G401.6 (cell line): ENCODE data around the gene TMEM130.
"Not testable (repeated sequence)": the region's sequence is repeated elsewhere in the genome, so short reads cannot be mapped to it uniquely, and the experiment has no call there.

Experiments
- FAIRE-seq: peaks from 2 replicates; lab custom pipeline; 2012; peaks lifted over from hg19 to GRCh38; lab: Jason Lieb, UNC

The TMEM130 gene

DNA sequence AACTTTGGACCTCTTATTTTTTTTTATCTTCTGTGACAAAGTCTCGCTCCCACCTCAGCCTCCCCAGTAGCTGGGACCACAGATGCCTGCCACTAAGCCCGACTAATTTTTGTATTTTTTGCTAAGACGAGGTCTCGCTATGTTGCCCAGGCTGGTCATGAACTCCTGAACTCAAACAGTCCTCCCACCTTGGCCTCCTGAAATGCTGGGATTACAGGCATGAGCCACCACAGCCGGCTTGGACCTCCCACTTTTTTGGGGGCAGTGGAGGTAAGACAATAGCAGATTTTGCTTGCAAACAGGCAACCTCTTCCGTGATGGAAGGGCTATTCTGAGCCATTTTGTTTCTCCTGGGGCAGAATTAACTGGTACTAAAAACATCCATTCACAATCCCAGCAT lies 7.3 kb upstream of the TMEM130 start:
- FAIRE-seq = no peak

DNA sequence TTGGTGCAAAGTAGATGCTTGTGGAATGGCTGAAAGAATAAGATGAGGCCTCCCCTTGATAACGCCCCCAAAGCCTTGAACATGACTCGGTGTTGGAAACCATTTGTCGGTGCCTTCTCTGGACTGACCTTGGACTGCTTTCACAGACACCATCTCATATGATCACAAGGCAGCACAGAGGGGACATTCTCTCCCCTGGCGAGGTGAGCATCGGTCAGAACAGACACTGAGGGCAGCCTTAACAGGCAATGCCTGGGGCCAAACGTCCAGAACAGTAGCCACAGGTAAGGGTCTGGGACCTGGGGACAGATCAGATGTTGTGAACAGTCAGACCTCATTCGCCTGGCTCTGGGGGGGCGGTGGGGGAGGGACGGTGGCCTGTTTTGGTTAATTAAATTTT lies 5.7 kb upstream of the TMEM130 start:
- FAIRE-seq = no peak

DNA sequence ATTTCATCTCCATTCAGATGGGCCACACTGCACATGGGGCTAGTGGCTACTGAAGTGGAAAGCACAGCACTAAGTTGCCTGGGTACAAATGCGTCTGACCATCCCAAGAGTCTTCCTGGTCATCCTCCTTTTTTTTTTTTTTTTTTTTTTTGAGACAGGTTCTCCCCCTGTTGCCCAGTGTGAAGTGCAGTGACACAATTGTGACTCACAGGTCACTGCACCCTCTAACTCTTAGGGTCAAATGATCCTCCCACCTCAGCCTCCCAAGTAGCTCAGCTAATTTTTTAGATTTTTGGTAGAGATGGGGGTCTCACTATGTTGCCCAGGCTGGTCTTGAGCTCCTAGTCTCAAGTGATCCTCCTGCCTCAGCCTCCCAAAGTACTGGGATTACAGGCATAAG lies 5.1 kb upstream of the TMEM130 start:
- no peak for FAIRE-seq

DNA sequence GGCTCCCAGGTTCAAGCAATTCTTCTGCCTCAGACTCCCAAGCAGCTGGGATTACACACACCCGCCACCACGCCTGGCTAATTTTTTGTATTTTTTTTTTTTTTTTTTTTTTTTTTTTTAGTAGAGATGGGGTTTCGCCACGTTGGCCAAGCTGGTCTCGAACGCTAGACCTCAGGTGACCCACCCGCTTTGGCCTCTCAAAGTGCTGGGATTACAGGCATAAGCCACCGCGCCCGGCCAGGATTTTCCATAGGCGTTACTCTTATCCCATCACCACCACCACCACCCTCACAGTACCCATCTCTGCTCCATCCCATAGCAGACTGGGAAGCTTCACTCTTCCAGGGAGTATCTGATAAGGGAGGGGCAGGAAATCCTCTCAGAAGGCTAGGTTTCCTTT lies 3.8 kb upstream of the TMEM130 start:
- FAIRE-seq = not testable (repeated sequence)

DNA sequence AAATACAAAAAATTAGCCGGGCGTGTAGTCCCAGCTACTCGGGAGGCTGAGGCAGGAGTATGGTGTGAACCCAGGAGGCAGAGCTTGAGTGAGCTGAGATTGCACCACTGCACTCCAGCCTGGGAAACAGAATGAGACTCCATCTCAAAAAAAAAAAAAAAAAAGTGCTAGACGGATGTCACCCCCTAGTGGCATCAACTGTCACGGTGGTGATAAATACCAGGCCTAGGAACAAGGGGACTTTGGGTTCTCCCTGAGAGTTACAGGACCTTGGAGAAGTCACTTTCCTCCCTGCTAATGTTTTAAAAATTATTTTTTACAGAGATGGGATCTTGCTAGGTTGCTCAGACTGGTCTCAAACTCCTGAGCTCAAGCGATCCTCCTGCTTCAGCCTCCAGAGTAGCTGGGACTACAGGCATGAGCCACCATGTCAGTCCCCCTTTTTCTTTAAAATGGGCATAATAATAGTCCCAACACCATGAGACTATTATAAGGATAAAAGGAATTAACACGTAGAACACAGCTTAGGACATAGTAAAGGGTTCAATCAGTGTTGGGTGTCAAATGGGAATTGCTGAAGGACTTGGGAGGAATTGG lies 2.6 kb upstream of the TMEM130 start:
- FAIRE-seq = no peak

DNA sequence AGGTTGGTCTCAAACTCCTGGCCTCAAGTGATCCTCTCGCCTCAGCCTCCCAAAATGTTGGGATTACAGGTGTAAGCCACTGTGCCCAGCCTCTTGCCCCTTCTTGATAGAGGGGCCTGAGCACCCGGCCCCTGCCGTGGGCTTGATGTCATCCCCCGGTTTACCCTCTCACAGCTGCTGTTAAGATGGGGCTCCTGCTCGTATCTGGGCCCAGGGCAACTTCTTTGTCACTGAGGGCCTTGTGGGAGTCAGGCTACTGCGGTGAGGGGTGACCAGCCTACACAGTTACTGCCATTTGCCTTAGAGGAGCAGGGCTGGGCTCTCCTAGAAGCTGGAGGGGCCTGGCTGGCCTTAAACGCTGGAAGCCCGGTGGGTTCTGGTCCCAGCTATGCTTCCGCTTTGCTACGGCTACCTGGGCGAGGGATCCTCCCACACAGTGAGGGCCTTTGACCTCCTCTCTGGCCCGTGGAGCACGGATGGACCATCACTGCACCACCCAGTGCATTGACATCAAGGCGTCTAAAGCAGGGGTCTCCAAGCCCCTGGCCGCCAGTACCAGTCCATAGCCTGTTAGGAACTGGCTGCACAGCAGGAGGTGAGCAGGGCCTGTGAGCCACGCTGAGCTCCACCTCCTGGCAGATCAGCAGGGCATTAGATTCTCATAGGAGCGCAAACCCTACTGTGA lies 1.1 kb upstream of the TMEM130 start:
- no peak for FAIRE-seq

DNA sequence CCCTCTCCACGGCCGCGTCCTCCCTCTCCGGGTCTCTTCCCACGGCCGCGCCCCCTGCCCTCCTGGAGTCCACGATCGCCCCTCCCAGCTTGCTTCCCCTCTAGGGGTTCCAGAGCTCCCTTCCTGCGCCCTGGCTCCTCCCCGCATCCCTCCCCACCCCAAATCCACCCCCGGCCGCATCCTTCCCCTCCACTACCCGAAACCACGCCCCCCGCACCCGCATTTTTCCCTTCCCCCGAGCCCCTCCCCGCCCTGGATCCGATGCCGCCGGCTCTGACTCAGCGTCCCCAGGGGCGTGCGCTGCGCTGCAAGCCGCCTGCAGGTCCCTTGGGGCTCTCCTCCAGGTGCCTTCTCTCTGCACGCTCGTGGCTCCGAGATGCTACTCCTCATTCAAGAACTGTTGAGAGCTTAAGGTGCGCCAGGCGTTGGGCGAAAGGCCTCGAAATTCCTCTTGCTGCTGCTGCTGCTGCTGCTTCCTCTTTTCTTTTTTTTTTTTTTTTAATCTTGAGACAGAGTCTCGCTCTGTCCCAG lies 372 bp upstream of the TMEM130 start:
- no peak for FAIRE-seq

DNA sequence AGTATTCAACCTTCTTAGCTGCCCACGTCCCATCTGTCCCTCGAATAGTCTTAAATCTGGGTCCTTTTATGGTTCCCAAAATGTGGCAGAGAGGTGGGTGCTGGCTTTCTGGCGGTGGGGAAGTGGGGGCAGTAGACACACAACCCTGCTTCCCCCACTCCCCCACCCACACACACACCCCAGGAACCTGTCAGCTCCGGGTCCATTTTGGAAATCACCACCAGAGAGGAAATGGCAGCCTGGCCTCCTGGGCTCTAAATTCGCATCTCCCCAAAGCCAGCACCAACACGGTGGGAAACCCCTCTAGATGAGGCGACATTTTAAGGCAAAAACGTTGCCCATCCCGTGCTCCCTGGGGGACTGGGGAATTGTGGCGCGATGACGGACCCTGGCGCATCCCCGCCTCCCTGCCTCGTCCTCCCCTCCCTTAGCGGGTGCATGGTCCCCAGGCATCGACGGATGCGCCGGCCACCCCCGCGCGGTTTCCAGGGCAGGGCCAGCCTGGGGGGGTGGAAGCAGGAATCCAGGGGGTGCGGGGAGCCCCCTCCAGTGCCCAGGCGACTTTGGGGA lies 702 bp downstream of the TMEM130 start:
- no peak for FAIRE-seq

DNA sequence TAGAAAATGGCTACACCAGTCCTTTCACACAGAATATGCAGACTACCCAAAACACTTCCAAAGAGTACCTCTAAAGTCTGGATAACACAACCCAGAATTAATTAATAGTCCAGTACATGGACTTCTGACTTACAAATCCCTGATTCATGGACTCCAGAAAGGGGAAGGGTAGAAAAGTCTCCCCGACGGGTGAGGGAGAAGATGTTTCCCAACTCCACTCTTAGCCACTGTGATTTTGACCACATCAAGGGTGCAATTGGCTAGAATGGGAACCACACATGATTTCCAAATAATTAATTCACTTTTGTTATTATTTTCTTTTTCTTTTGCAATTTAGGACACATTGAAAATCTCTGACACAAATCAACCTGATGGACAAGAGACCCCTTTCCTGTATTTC lies 1.4 kb downstream of the TMEM130 start:
- no peak for FAIRE-seq

DNA sequence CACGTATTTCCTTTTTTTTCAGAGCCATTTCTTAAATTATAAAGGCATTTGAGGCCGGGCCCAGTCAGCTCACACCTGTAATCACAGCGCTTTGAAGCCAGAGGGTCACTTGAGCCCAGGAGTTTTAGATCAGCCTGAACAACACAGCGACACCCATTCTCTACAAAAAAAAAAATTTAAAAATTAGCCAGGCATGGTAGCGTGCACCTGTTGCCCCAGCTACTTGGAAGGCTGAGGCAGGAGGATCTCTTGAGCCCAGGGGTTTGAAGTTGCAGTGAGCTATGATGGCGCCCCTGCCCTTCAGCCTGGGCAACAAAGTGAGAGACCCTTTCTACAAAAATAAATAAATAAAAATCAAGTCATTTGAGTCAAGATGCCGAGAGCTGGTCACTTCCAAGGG lies 3.0 kb downstream of the TMEM130 start:
- no peak for FAIRE-seq

DNA sequence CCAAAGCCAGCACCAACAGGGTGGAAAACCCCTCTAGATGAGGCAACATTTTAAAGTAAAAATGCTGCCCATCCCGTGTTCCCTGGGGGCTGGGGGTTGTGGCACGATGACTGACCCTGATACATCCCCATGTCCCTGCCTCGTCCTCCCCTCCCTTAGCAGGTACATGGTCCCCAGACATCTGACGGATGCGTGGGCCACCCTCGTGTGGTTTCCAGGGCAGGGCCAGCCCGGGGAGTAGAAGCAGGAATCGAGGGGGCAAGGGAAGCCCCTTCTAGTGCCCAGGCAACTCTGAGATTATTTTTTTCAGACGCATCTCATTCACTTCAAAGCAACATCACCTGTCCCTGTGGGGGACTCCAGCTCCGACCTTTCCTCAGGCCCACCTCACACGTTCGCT lies 3.5 kb downstream of the TMEM130 start:
- no peak for FAIRE-seq

DNA sequence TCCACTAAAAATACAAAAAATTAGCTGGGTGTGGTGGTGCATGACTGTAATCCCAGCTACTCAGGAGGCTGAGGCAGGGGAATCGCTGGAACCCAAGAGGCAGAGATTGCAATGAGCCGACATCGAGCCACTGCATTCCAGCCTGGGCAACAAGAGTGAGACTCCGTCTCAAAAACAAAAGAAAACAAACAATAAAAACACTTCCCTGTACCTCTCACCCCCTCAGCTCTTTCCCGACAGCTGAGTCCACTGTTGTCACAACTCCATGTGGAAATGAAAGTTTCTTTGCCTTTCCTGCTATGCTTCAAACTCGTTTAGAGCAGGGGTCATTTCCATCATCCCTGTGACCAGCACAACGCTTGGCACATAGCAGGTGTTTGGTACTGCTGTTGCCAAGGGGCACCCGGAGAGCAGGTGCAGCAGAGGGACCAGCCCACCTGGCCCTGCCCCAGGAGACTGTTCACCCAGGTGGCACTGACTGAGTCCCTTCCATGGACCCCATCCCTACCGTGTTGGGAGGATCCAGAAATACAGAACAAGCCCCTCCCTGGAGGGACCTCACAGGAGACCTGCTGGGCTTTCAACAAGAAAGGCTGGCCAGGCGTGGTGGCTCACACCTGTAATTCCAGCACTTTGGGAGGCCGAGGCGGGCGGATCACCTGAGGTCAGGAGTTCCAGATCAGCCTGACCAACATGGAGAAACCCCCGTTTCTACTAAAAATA lies 4.9 kb downstream of the TMEM130 start:
- FAIRE-seq = no peak

DNA sequence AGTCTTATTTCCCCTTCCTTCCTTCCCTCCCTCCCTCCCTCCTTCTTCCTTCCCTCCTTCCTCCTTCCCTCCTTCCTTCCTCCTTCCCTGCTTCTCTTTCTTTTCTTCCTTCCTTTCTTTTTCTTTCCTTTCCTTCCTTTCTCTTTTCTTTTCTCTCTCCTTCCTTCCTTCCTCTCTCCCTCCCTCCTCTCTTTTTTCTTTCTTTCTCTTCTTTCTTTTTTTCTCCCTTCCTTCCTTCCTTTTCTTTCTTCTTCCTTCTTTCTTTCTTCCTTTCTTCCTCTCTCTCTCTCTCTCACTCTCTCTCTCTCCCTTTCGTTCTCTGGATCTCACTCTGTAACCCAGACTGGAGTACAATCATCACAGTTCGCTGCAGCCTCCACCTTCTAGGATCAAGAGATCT lies 6.2 kb downstream of the TMEM130 start:
- FAIRE-seq = no peak

DNA sequence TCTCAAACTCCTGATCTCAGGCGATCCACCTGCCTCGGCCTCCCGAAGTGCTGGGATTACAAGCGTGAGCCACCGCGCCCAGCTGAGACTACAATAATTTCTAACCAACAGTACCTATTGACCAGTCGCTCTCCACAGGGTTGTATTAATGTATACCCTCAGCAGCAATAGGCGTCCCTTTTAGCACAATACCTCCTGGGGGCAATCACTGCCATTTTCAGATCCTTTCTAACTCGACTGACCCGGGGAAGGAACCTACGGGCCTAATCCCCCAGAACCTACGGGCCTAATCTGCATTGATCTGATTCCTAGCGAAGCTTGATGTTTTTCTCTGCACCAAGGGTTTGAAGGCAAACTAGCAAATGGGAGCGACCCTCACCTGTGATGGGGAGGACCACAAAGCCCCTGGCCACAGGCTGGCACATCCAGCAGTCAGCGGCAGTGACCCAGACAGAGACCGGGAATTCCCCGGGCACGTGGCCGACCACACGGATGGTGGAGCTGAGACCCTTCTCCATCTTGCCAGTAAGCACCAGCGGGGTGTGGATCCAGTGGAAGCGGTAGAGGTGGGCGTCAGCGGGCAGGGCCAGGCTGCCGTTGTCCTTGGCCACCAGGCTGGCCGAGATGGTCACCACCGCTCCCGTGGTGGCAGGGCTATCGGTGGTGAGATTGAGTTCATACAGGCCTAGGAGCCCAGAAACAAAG lies 6.9 kb downstream of the TMEM130 start:
- no peak for FAIRE-seq

DNA sequence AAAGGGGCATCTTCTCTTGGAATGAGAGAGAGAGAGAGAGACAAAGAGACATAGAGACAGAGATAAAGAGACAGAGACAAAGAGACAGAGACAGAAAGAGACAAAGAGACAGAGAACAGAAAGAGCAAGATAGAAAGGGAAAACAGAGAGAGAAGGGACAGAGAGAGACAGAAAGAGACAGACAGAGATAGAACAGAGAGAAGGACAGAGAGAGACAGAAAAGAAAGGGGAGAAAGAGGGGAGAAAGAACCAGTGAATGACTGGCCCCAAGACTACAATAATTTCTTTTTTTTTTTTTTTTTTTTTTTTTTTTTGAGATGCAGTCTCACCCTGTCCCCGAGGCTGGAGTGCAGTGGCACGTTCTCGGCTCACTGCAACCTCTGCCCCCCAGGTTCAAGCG lies 7.6 kb downstream of the TMEM130 start:
- no peak for FAIRE-seq

DNA sequence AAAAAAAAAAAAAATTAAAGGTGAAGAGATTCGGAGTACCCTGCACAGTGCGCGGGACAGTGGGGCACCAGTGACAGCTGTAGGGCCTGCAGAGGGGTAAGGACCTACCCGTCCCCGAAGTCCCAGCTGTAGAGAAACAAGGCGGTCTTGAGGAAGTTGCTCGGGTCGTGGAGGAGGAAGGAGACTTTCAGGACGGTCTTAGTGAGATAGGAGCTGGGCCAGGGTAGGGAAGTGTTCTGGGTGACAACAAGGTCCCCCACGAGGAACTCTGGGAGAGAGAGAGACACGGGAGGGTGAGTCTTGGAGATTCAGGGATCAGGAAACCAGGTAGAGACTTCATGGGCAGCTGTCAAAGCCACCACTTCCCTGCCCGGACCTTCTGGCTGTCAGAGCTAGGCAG lies 9.7 kb downstream of the TMEM130 start:
- no peak for FAIRE-seq

DNA sequence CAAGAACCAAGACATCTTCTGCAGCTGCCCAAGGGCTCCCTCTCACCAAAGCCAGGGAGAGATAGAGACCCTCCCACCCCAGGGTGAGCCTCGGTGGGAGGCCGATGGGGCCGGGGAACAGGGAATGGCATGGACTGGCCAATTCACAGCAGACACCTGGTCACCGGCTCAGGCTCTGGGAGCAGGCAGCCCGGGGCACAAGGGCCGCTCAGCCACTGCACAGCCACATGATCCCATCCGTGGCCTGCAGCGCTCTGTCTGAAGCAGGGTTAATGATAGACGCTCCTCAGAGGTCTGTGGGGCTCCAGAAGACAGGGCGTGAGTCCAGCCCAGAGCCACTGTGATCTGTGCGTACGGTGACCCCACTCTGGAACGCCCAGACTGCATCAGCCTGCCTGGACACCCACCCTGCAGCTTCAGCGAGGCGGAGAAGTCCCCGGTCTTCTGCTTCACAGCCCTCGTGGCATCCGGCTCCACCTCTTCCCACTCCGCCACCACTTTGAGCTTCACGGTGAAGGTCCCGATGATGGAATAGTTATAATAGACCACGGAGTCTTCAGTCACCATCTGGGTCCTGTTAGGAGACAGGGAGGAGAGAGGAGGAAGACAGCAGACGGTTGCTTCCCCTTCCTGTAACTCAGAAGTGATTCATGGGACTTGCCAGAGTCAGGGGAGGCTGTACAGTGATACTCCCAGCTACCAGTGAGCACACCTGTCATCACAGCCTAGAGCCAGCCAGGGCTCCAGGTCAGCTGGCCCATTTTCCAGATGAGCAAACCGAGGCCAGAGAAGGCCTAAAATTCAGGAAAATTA lies 14.0 kb downstream of the TMEM130 start:
- no peak for FAIRE-seq

DNA sequence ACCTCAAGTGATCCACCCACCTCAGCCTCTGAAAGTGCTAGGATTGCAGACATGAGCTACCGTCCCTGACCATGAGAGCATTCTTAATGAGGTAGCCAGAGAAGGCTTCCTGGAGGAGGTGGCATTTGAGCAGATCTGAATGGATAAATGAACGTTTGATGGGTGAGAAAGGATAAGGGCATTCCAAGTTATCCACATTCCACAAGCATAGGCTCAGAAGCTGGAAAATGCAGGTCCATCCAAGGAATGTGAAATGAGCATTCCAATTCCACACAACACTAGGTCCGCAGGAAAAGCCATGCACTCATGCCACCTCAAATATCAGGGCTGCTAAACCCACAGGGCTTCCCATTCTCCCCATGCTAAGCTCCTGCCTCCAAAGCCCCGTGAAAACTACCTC lies 17.0 kb downstream of the TMEM130 start:
- no peak for FAIRE-seq

DNA sequence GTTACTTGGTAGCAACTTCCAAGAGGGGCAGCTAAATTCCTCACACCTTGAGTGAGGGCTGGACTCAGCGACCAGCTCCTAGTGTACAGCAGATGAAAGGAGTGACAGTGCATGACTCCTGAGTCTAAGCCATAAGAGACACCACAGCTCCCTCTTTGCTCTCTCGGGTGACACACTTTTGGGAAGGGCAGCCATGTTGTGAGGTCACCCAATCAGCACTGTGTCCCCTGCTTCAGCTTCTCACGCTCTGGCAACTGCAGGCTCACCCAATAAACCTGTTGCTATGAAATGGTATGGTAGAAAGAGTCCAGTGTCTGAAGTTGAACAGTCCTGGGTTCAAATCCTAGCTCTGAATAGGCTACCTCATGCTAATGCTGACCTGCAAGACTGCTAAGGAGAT lies 20.9 kb downstream of the TMEM130 start:
- no peak for FAIRE-seq

DNA sequence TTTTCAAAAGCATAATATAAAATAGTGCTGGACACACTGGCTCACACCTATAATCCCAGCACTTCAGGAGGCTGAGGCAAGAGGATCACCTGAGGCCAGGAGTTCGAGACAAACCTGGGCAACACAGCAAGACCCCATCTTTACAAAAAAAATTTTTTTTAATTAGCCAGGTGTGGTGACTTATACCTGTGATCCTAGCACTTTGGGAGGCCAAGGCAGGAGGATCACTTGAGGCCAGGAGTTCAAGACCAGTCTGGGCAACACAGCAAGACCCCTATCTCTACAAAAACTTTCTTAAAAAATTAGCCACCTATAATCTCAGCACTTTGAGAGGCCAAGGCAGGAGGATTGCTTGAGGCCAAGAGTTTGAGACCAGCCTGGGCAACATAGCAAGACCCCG lies 27.3 kb downstream of the TMEM130 start:
- FAIRE-seq = not testable (repeated sequence)

DNA sequence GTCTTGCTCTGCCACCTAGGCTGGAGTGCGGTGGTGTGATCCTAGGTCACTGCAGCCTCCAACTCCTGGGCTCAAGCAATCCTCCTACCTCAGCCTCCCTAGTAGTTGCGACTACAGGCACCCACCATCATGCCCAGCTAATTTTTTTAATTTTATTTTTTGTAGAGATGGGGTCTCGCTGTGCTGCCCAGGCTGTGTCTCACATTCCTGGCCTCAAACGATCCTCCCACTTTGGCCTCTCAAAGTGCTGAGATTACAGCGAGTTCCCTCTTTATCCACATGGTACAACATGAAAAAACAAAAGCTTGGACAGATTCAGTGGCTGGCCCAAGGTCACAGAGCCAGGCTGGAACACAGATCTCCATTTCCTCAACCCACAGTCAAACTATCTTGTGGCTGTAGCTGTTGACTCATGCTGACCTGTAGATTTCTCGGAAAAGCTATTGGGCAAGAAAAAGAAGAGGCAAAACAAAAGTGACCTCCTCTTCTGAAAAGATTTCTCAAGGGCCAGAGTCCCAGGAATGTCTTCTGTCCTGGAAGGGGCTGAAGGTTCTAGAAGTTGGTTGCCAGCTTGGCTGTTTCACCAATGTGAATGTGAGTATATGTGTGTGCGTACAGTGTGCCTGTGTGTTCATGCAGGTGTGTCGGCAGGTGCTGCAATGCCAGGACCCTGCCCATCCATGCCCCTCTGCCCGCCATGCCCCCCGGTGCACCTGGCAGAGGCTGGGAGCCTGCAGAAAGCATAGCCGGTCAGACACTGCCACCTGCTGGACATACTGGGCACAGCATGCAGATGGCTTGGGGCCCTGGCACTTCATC lies 28.4 kb downstream of the TMEM130 start:
- FAIRE-seq = no peak
